Cardiac fibroblast (primary cell): ENCODE measurements around the gene MAST2.

Source experiments
- DNase-seq, 2 donors: peaks; one replicate each; pipeline versions ENCODE4 v3.0.0 to v3.0.0-alpha.2; 2010; ENCODE audit warnings: low read depth in 2 of 2
- H3K4me3 ChIP-seq, 2 donors: replicated peaks in 1 of 2; 1 replicate in 1 of 2; 2 replicates in 1 of 2; pipeline ENCODE4 v1.5.1; 2011; ENCODE audit warnings: low read depth in 2 of 2, low read length in 2 of 2, mild to moderate bottlenecking in 2 of 2, moderate library complexity in 1 of 2
- TF ChIP-seq, protein P1 (sequence below): IDR thresholded peaks from one replicate; pipeline ENCODE4 v1.5.1; 2011; ENCODE audit warnings: low read depth, mild to moderate bottlenecking, low read length, inconsistent platforms

Gene MAST2

DNA sequence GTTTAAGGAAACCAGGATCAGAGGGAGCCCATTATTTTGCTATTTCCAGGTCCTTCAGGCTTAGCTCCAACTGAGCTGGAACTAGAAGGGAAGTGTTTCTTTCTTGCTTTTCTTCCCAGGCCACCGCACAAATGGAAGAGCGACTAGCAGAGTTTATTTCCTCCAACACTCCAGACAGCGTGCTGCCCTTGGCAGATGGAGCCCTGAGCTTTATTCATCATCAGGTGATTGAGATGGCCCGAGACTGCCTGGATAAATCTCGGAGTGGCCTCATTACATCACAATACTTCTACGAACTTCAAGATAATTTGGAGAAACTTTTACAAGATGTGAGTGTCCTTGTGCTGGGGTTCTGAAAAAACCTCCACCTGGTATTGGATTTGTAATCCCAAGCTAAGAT lies 207.2 kb downstream of the MAST2 start:
- H3K4me3 ChIP-seq: no peak overlapping the region
- DNase-seq: no peak
- TF ChIP-seq, protein P1, sequence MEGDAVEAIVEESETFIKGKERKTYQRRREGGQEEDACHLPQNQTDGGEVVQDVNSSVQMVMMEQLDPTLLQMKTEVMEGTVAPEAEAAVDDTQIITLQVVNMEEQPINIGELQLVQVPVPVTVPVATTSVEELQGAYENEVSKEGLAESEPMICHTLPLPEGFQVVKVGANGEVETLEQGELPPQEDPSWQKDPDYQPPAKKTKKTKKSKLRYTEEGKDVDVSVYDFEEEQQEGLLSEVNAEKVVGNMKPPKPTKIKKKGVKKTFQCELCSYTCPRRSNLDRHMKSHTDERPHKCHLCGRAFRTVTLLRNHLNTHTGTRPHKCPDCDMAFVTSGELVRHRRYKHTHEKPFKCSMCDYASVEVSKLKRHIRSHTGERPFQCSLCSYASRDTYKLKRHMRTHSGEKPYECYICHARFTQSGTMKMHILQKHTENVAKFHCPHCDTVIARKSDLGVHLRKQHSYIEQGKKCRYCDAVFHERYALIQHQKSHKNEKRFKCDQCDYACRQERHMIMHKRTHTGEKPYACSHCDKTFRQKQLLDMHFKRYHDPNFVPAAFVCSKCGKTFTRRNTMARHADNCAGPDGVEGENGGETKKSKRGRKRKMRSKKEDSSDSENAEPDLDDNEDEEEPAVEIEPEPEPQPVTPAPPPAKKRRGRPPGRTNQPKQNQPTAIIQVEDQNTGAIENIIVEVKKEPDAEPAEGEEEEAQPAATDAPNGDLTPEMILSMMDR: no peak

DNA sequence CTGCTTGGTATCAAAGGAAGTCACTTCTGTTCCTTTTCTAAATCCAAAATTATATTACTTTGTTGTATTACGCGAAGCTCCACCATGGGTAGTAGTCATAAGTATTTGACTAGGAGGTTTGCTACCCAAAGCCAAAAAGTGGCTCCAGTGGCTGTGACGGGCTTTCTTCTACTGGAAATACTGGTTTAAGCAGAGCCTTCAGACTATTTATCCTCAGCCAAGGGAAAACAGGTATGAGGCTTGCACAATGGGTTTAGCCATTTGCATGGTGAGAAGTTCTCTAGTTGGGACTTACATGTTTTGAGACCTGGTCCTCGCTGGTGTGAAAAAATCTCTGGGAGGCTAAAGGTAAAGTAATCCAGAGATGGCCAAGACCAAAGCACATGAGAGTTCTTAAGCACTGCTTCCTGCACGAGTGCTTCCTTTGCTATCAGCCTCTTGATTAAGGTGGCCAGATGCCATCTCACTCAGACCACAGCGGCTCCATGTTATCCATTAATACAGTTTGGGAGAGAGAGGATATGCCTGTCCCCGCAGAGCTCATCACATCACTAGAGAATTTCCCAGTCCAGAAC lies 207.8 kb downstream of the MAST2 start:
- DNase-seq: no peak
- no peak overlapping the region for H3K4me3 ChIP-seq
- TF ChIP-seq, protein P1: no peak

DNA sequence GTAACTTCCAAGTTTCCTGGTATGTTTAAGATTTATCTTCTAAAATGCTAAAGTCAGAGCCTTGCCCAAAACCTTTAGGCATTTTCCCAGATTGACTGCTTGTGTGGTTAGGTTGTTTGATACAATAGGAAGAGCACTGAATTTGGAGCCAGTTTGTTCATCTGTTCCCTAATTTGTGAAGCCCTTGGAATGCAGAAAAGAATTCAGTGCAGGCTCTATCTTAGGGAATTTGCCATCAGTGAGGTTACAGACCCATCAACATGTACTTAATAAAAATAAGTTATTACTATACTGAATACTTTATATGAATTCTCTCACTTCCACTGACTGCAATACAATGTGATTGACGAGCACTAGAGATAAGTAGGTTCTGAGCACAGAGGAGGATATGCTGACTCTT lies 208.8 kb downstream of the MAST2 start:
- TF ChIP-seq, protein P1: no peak

DNA sequence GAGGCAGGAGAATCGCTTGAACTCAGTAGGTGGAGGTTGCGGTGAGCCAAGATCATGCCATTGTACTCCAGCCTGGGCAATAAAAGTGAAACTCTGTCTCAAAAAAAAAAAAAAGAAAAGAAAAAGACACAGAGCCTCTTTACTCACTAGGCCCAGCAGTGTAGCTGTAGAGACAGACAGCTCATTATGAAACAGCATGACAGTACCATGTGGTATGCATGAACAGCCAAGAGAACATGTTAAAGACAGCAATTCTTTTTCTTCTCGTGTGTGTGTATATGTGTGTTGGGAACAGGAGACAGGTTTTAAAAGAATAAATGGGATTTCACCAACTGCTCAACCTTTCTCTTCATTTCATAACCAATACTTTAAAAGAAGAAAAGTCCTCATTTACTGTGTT lies 210.2 kb downstream of the MAST2 start:
- H3K4me3 ChIP-seq: no peak overlapping the region
- TF ChIP-seq, protein P1: no peak
- no peak for DNase-seq

More for the DNA sequence above, 208.8 kb downstream of the MAST2 start:
- DNase-seq: no peak
- no peak overlapping the region for H3K4me3 ChIP-seq

DNA sequence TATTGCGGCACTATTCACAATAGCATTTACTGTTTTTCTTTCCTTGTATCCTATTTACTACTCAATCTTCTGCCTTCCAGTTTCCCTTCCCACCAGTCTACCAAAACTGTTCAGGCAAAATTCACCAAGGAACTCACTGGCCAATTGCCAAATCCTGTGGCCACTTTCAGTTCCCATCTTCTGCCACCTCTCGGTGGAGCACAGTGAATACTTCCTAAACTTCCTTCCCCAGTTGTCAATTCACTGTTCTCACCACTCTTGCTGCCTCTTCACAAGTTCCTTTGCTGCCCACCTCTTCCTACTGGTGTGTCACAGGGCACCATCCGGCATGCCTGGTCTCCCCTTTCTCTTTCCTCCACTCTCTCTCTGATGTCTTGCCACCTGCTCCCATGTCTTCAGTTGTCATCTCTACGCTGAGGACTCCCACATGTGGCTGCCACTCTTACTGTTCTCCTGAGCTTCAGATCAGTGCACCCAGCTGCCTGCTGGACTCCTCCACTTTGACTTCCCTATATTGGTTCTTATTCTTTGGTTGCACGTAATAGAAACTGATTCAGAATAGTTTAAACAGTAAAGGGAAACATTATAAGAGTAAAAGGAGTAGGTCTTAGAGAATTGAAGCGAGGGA lies 214.6 kb downstream of the MAST2 start:
- TF ChIP-seq, protein P1: no peak

DNA sequence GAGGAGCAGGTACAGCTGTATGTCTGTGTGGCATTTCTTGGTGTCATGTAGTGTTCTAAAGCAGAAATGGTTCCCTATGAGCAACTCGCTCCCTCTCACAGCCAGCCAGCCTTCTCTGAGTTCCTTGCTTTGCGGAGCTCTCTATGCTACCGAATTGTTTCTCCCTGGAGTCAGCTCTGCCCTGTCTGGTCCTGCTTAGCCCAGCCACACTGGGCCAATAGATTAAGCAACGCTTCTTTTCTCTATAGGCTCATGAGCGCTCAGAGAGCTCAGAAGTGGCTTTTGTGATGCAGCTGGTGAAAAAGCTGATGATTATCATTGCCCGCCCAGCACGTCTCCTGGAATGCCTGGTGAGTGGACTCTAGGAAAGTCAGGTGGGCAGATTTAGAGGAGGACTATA lies 215.9 kb downstream of the MAST2 start:
- no peak overlapping the region for H3K4me3 ChIP-seq
- no peak for DNase-seq

More for the DNA sequence above, 214.6 kb downstream of the MAST2 start:
- no peak overlapping the region for H3K4me3 ChIP-seq
- DNase-seq: no peak

More for the DNA sequence above, 215.9 kb downstream of the MAST2 start:
- TF ChIP-seq, protein P1: no peak
